HG02588 (cell line): ENCODE measurements around the gene TLCD4.
"Not testable (repeated sequence)": the region's sequence is repeated elsewhere in the genome, so short reads cannot be mapped to it uniquely, and the experiment has no call there.

Experiments
- ATAC-seq: cut with Tn5 transposase; IDR thresholded peaks from one replicate; pipeline ENCODE4 v1.9.1; 2021; ENCODE audit warnings: mild to moderate bottlenecking, moderate library complexity; ENCODE audit not compliant: unreplicated experiment

The TLCD4 gene

DNA sequence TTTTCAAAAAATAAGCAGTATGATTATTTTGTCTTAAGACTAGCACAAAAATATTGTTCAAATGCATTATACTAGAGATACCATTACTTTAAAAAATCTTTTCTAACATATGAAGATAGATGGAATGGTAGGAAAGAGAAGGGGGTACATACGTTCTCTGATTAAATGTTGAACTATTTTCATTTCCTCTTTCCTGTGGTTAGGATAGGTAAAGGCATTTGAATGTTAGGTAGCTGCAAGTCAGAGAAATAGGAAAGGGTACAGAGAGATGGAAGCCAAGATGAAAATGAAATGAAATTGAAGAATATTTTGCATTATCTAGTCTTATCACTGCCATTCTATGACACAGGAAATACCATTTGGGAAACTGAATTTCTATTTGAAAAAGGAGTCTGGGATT, 28.3 kb downstream of the TLCD4 start:
- no peak for ATAC-seq

DNA sequence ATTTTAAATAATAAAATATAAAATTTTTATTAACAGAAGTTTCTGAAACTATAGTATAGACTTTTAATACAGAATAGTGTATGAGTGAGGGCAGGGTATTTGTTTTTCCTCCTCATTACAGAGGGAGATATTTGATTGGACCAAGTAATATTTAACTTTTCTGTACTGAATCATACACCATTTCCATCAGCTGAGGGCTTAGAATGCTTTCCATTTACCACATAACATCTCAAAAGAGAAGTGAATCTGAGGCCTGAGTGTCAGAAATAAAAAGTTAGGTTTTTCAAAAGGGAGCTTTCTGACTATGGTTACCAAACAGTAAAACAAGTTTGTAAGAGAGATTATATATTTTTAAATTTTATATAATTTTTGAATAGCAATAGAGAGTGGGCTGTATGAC, 29.5 kb downstream of the TLCD4 start:
- ATAC-seq, result no peak

DNA sequence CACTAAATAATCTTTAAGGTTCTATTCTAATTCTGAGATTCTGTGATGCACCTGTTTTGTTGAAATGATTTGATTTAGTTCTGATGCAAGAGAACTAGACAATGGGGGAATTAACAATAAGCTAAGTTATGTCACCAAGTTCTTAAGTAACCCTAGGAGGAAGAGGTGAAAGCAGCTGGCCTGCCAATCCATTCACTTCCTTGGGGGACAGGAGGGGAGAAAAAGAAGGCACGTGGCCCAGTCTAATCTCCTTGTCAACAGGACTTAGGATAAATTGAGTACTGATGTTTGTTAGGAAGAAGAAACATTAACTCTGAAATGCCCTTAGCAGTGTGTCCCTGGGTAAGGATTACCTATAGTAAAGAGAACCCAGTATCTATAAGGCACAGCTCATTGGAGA, 36.9 kb downstream of the TLCD4 start:
- no peak for ATAC-seq

DNA sequence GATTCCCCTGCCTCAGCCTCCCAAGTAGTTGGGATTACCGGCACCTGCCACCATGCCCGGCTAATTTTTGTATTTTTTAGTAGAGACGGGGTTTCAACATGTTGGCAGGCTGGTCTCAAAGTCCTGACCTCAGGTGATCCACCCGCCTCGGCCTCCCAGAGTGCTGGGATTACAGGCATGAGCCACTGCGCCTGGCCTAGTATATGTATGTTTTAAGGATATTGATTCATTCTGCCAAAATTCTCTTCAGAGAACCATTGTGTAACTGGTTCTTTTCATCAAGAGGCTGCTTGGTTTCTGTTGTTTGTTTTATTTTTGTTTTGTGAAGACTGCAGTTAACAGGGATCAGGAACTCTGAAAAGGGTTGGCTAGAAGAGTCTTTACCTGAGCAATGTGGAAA, 48.4 kb downstream of the TLCD4 start:
- ATAC-seq, result not testable (repeated sequence)
